H9 (cell line): Measurements from ENCODE around the gene HTRA1. TPM values are rescaled to one million over a fixed set of nuclear protein-coding genes. Genes with fewer than 3 reads are reported as not detected.

Source experiments
- DNase-seq: peaks from one replicate; pipeline ENCODE4 v3.0.0-alpha.2; 2017
- H2AFZ ChIP-seq: one replicate; pipeline ENCODE4 v1.6.1; 2013; ENCODE audit warnings: mild to moderate bottlenecking, low read length, control low read depth, moderate library complexity
- H2AK5ac ChIP-seq: 2 replicates; pipeline ENCODE4 v1.6.1; 2013; ENCODE audit warnings: low read length, control low read depth, mixed read lengths; ENCODE audit not compliant: insufficient read length
- H2BK120ac ChIP-seq: one replicate; pipeline ENCODE4 v1.6.1; 2013; ENCODE audit warnings: low read depth, mild to moderate bottlenecking, low read length, control low read depth, inconsistent platforms; ENCODE audit not compliant: poor library complexity, severe bottlenecking
- H2BK12ac ChIP-seq: 2 replicates; pipeline ENCODE4 v1.6.1; 2013; ENCODE audit warnings: low read length, control low read depth, mixed read lengths, low read depth; ENCODE audit not compliant: insufficient read length
- H2BK15ac ChIP-seq: 2 replicates; pipeline ENCODE4 v1.6.1; 2013; ENCODE audit warnings: low read depth, low read length, control low read depth
- H2BK20ac ChIP-seq: one replicate; pipeline ENCODE4 v1.6.1; 2013; ENCODE audit warnings: low read depth, mild to moderate bottlenecking, low read length, control low read depth, inconsistent platforms; ENCODE audit not compliant: poor library complexity, severe bottlenecking
- H2BK5ac ChIP-seq: 2 replicates; pipeline ENCODE4 v1.6.1; 2013; ENCODE audit warnings: low read length, control low read depth, mixed read lengths; ENCODE audit not compliant: insufficient read length
- H3K14ac ChIP-seq: 2 replicates; pipeline ENCODE4 v1.6.1; 2013; ENCODE audit warnings: low read length, control low read depth; ENCODE audit not compliant: insufficient read depth
- H3K18ac ChIP-seq: 2 replicates; pipeline ENCODE4 v1.6.1; 2013; ENCODE audit warnings: low read depth, mild to moderate bottlenecking, mixed read lengths, low read length, control low read depth; ENCODE audit not compliant: insufficient read length
- H3K23ac ChIP-seq: 2 replicates; pipeline ENCODE4 v1.6.1; 2013; ENCODE audit warnings: low read length, control low read depth, mixed read lengths, low read depth; ENCODE audit not compliant: insufficient read length
- H3K23me2 ChIP-seq: 2 replicates; pipeline ENCODE4 v1.6.1; 2013; ENCODE audit warnings: low read depth, mild to moderate bottlenecking, mixed read lengths, low read length, control low read depth; ENCODE audit not compliant: insufficient read length, poor library complexity, severe bottlenecking
- H3K27ac ChIP-seq: 2 replicates; pipeline ENCODE4 v1.5.1; 2013; ENCODE audit warnings: low read length, control low read depth, mixed read lengths, low read depth; ENCODE audit not compliant: insufficient read length
- H3K27me3 ChIP-seq: 2 replicates; pipeline ENCODE4 v1.6.1; 2013; ENCODE audit warnings: low read length, control low read depth, inconsistent platforms; ENCODE audit not compliant: insufficient read depth
- H3K4ac ChIP-seq: 2 replicates; pipeline ENCODE4 v1.6.1; 2013; ENCODE audit warnings: low read depth, mild to moderate bottlenecking, control low read depth, inconsistent platforms, low read length, moderate library complexity
- H3K4me1 ChIP-seq: 2 replicates; pipeline ENCODE4 v1.6.1; 2013; ENCODE audit warnings: low read length, control low read depth, inconsistent platforms; ENCODE audit not compliant: insufficient read depth
- H3K4me2 ChIP-seq: 2 replicates; pipeline ENCODE4 v1.6.1; 2013; ENCODE audit warnings: low read length, control low read depth, mixed read lengths; ENCODE audit not compliant: insufficient read length, insufficient read depth
- H3K56ac ChIP-seq: 2 replicates; pipeline ENCODE4 v1.6.1; 2013; ENCODE audit warnings: low read depth, mild to moderate bottlenecking, mixed read lengths, low read length, control low read depth; ENCODE audit not compliant: insufficient read length
- H3K79me1 ChIP-seq: 2 replicates; pipeline ENCODE4 v1.6.1; 2013; ENCODE audit warnings: low read depth, mild to moderate bottlenecking, moderate library complexity, low read length, control low read depth, inconsistent platforms; ENCODE audit not compliant: insufficient read depth, poor library complexity, severe bottlenecking
- H3K79me2 ChIP-seq: 2 replicates; pipeline ENCODE4 v1.6.1; 2013; ENCODE audit warnings: low read length, control low read depth, inconsistent platforms; ENCODE audit not compliant: insufficient read depth
- H3K9ac ChIP-seq: 2 replicates; pipeline ENCODE4 v1.6.1; 2013; ENCODE audit warnings: low read length, control low read depth, mixed read lengths; ENCODE audit not compliant: insufficient read length; ENCODE audit errors: extremely low read depth
- H3K9me3 ChIP-seq: one replicate; pipeline ENCODE4 v1.6.1; 2013; ENCODE audit warnings: low read depth, low read length, inconsistent platforms; ENCODE audit not compliant: control insufficient read depth
- H3T11ph ChIP-seq: one replicate; pipeline ENCODE4 v1.6.1; 2013; ENCODE audit warnings: mild to moderate bottlenecking, low read length, control low read depth, inconsistent platforms
- H4K20me1 ChIP-seq: one replicate; pipeline ENCODE4 v1.6.1; 2013; ENCODE audit not compliant: control insufficient read depth, insufficient read length, insufficient read depth
- H4K5ac ChIP-seq: 2 replicates; pipeline ENCODE4 v1.6.1; 2013; ENCODE audit warnings: low read depth, mild to moderate bottlenecking, mixed read lengths, low read length, control low read depth; ENCODE audit not compliant: insufficient read length
- H4K8ac ChIP-seq: replicated peaks from 2 replicates; pipeline ENCODE4 v1.6.1; 2013; ENCODE audit warnings: low read length, control low read depth, mixed read lengths, low read depth; ENCODE audit not compliant: insufficient read length
- H4K91ac ChIP-seq: 2 replicates; pipeline ENCODE4 v1.6.1; 2013; ENCODE audit warnings: low read depth, mild to moderate bottlenecking, moderate library complexity, mixed read lengths, low read length, control low read depth; ENCODE audit not compliant: insufficient read length
- H3K27ac Mint-ChIP-seq, 3 experiments: 2 replicates in 2 of 3; 3 replicates in 1 of 3; pipeline ENCODE4 v1.8.0; 2020 to 2021; ENCODE audit warnings: mixed read lengths in 3 of 3, mild to moderate bottlenecking in 1 of 3, moderate library complexity in 1 of 3
- H3K27me3 Mint-ChIP-seq: 2 replicates; pipeline ENCODE4 v1.8.0; 2021; ENCODE audit warnings: low read depth, mild to moderate bottlenecking, moderate library complexity, mixed read lengths
- H3K36me3 Mint-ChIP-seq, 3 experiments: 2 replicates in 2 of 3; 3 replicates in 1 of 3; pipeline ENCODE4 v1.8.0; 2020 to 2021; ENCODE audit warnings: low read depth in 3 of 3, mixed read lengths in 3 of 3; ENCODE audit not compliant: insufficient read depth in 1 of 3
- H3K4me1 Mint-ChIP-seq, 2 experiments: 2 replicates each; pipeline ENCODE4 v1.8.0; 2020; ENCODE audit warnings: mixed read lengths in 2 of 2
- H3K4me3 Mint-ChIP-seq, 2 experiments: 2 replicates in 1 of 2; 3 replicates in 1 of 2; pipeline ENCODE4 v1.8.0; 2020 to 2021; ENCODE audit warnings: mild to moderate bottlenecking in 2 of 2, mixed read lengths in 2 of 2, moderate library complexity in 1 of 2
- H3K9me3 Mint-ChIP-seq, 2 experiments: 2 replicates in 1 of 2; 3 replicates in 1 of 2; pipeline ENCODE4 v1.8.0; 2020; ENCODE audit warnings: mild to moderate bottlenecking in 2 of 2, mixed read lengths in 2 of 2, moderate library complexity in 1 of 2
- WGBS: extraction: QIAGEN DNeasy Blood & Tissue Kit; methylation state at CpG from one replicate; pipeline ENCODE4 v1.1.7; 2013; ENCODE audit warnings: missing lambda C conversion rate, low lambda C conversion rate, mixed read lengths; ENCODE audit not compliant: insufficient read length; ENCODE audit errors: extremely low coverage; 5-methylcytosine and 5-hydroxymethylcytosine counted together
- total RNA-seq: library from RNA; stranded (reverse); gene quantifications from 2 replicates; pipeline ENCODE4 v1.2.1, GENCODE V29; 2021
- TF ChIP-seq, protein P1 (sequence below): fragments of 200-600 bp; sonication (generic); conservative IDR thresholded peaks from 3 replicates; pipeline ENCODE4 v1.8.0; 2021; ENCODE audit warnings: antibody characterized with exemption, mild to moderate bottlenecking

HTRA1 gene
- total RNA-seq, 1 experiment from 2014 or later = 11.1 TPM

DNA sequence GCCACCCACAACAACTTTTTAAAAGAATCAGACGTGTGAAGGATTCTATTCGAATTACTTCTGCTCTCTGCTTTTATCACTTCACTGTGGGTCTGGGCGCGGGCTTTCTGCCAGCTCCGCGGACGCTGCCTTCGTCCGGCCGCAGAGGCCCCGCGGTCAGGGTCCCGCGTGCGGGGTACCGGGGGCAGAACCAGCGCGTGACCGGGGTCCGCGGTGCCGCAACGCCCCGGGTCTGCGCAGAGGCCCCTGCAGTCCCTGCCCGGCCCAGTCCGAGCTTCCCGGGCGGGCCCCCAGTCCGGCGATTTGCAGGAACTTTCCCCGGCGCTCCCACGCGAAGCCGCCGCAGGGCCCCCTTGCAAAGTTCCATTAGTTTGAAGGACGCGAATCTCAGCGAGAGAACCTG is 461 bp upstream of the HTRA1 start:
- Histone ChIP-seq H2BK120ac (no peak overlapping the region), H3K14ac (no peak overlapping the region), H3K27me3 (peaks cover 30% of the 10 kb centered on the region), H3K18ac (no peak overlapping the region), H2BK12ac (no peak overlapping the region), H2BK15ac (no peak overlapping the region), H4K8ac (no peak overlapping the region), H2BK20ac (no peak overlapping the region), H3K9me3 (no peaks in the 10 kb centered on the region), H4K5ac (no peak overlapping the region), H3K23ac (no peak overlapping the region), H3K79me1 (no peaks in the 10 kb centered on the region), H2BK5ac (no peak overlapping the region), H3K79me2 (no peaks in the 10 kb centered on the region), H2AFZ (no peak overlapping the region), H4K91ac (no peak overlapping the region), H3K27ac (no peak overlapping the region), H3K23me2 (peaks cover 17% of the 10 kb centered on the region), H4K20me1 (no peaks in the 10 kb centered on the region), H3K4me2 (peak overlapping the region; percentile 42), H3K4ac (no peak overlapping the region), H3K9ac (no peak overlapping the region), H2AK5ac (no peak overlapping the region), H3K56ac (no peak overlapping the region), H3K4me1 (no peaks in the 10 kb centered on the region), H3T11ph (no peak overlapping the region)
- peaks cover 72% of the 10 kb centered on the region for H3K27me3 Mint-ChIP-seq
- DNase-seq = no peak
- no CpG with 5 or more reads among the region's 40 CpGs for WGBS
- H3K27ac Mint-ChIP-seq = no peak overlapping the region
- no peaks in the 10 kb centered on the region; a peak in 2 of 5 replicates for H3K9me3 Mint-ChIP-seq
- peaks cover 19 to 35% of the 10 kb centered on the region in 2 experiments for H3K4me1 Mint-ChIP-seq
- peak overlapping the region; percentile 46 to 72 for H3K4me3 Mint-ChIP-seq
- 0 out of 7 replicates have a peak, but pooled peaks cover 0 to 3% (median 0%) of the 10 kb centered on the region in 3 experiments for H3K36me3 Mint-ChIP-seq
- TF ChIP-seq, protein P1, sequence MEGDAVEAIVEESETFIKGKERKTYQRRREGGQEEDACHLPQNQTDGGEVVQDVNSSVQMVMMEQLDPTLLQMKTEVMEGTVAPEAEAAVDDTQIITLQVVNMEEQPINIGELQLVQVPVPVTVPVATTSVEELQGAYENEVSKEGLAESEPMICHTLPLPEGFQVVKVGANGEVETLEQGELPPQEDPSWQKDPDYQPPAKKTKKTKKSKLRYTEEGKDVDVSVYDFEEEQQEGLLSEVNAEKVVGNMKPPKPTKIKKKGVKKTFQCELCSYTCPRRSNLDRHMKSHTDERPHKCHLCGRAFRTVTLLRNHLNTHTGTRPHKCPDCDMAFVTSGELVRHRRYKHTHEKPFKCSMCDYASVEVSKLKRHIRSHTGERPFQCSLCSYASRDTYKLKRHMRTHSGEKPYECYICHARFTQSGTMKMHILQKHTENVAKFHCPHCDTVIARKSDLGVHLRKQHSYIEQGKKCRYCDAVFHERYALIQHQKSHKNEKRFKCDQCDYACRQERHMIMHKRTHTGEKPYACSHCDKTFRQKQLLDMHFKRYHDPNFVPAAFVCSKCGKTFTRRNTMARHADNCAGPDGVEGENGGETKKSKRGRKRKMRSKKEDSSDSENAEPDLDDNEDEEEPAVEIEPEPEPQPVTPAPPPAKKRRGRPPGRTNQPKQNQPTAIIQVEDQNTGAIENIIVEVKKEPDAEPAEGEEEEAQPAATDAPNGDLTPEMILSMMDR = no peak
